ENCODE measurements around the gene DIS3L2. TPM values are rescaled to one million over a fixed set of nuclear protein-coding genes. Genes with fewer than 3 reads are reported as not detected.
A peak's percentile ranks its signal among the peaks of the same experiment; 100 is the strongest.

The DIS3L2 gene, protein sequence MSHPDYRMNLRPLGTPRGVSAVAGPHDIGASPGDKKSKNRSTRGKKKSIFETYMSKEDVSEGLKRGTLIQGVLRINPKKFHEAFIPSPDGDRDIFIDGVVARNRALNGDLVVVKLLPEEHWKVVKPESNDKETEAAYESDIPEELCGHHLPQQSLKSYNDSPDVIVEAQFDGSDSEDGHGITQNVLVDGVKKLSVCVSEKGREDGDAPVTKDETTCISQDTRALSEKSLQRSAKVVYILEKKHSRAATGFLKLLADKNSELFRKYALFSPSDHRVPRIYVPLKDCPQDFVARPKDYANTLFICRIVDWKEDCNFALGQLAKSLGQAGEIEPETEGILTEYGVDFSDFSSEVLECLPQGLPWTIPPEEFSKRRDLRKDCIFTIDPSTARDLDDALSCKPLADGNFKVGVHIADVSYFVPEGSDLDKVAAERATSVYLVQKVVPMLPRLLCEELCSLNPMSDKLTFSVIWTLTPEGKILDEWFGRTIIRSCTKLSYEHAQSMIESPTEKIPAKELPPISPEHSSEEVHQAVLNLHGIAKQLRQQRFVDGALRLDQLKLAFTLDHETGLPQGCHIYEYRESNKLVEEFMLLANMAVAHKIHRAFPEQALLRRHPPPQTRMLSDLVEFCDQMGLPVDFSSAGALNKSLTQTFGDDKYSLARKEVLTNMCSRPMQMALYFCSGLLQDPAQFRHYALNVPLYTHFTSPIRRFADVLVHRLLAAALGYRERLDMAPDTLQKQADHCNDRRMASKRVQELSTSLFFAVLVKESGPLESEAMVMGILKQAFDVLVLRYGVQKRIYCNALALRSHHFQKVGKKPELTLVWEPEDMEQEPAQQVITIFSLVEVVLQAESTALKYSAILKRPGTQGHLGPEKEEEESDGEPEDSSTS
- total RNA-seq (10 to 100 TPM; 55.5 to 67.2 TPM), total RNA-seq (41.0 to 67.9 reads per million in 2 donors)

DNA sequence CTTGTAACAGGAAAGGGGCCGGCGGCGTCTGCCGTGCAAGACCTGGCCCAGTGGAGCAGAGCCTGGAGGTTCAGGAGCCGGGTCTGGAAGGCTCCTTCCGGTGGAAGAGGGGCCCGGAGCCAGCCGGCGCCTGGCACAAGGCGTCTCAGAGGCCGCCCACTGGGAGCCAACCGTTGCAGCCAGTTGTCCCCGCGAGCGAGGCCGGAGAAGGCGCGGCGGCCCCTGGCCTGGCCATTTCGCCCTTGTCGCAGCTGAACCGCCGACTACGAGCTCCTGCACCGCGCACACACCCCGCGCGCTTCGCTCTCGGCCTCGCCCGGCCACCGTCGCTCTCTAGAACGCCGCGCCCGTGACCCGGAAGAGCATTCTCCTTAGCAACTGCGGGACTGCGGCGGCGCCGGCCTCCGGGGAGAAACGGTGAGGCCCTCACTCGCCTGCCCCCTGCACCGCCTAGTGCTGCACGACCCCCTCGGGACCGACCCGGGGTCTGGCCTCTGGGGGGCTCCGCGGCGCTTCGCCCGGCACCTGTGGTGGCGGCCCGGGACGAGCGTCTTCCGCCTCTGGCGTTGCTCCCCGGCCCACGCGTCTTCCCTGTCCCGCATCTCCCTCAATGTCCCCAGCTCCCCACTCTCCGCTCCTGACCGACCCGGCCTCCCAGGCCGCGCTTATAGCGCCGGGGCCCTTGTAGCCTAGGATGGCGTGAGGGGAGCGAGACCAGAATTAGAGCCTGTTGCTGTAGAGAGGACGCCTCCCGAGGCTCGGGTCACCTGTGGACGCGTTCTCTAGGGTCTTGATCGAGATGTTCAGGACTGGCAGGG is at the start of gene DIS3L2:
Gene DIS3L2, plus strand, starts transcription at position 365 of the 818 bp plus-strand sequence. CDS start 53,215 bp downstream, outside the sequence.
- Mint-ChIP-seq H3K36me3 (ENCODE audit: low read depth) (peaks cover 2% of the 10 kb centered on the region), H3K27ac (peak within 1 kb of the TSS; percentile 88), H3K4me3 (peak within 1 kb of the TSS; percentile 95), H3K27me3 (peaks cover 6% of the 10 kb centered on the region), H3K4me1 (peaks cover 33% of the 10 kb centered on the region)
- ATAC-seq (peak; percentile 95), DNase-seq (peak; percentile 61 to 66 (median 63))
- H3K9me3 ChIP-seq (ENCODE audit: control insufficient read depth, low read length, poor library complexity, severe bottlenecking): no peaks in the 10 kb centered on the region

DNA sequence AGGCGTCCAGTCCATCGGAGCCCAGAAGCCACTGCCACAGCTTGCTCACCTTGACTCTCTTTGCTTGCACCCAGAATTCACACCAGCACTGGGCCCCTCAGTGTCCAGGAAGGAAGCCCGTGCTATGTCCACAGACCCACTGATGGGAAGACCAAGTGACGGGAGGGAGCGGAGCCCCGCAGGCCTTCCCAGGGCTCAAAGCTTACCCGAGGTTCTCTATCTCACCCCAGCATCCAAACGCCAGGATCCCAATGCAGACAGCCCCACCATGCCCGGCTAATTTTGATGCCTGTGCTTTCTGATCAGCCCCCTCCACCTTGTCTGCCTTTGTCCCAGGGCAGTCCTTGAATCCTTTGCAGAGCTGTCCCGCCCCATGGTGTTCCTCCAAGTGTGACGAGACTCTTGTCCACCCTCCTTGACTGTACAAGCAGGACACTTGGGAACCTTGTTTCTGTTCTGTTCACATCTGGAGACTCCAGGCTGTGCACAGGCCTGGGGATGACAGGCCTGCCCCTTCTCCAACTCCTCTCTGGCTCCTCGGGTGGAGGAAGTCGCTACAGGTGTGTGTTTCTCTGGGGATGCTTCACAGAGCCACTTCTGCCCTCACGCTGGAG is 47.3 kb upstream of the DIS3L2 start:
- Mint-ChIP-seq H3K4me1 (peaks cover 9% of the 10 kb centered on the region), H3K27ac (no peak overlapping the region), H3K36me3 (ENCODE audit: low read depth) (peaks cover 3% of the 10 kb centered on the region), H3K4me3 (no peak overlapping the region), H3K27me3 (peaks cover 17% of the 10 kb centered on the region)
- ATAC-seq (no peak), DNase-seq (no peak)
- H3K9me3 ChIP-seq (ENCODE audit: control insufficient read depth, low read length, poor library complexity, severe bottlenecking): no peaks in the 10 kb centered on the region

DNA sequence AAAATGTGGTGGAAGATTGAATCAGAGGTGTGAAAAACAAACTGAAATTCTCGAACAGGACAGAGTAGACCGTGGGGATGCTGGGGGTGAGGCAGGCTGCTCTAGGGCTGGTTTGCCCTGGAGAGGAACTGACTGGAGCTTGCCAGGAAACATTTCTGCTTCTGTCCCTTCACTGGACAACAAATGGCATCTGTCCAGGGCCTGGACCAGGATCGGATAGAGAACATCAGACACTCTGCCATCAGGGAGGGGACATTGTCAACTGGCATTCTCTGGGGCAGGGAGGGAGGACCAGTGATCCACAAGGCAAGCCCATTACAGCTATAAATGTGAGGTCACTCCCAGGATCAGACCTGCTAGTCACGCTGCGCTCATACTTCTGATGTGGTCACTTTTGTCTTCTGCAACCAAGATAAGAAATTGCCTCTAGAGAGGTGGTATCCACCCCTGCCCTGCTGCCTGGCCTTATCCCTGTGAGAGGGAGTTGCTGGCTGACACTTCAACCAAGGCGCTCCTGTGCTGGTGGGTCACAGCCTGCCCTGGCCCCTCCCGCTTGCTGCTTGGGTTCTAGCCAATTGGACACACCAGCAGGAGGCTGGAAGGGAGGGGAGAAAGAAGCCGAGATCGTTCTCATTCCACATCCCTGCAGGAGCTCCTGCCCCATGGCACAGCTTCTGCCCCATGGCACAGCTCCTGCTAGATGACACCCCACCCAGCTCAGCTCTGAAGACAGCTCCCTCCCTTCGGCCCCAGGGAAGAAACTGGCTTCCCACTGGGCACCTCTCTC is 44.0 kb upstream of the DIS3L2 start:
- no peak for ATAC-seq
- peaks cover 3% of the 10 kb centered on the region for H3K4me1 Mint-ChIP-seq

DNA sequence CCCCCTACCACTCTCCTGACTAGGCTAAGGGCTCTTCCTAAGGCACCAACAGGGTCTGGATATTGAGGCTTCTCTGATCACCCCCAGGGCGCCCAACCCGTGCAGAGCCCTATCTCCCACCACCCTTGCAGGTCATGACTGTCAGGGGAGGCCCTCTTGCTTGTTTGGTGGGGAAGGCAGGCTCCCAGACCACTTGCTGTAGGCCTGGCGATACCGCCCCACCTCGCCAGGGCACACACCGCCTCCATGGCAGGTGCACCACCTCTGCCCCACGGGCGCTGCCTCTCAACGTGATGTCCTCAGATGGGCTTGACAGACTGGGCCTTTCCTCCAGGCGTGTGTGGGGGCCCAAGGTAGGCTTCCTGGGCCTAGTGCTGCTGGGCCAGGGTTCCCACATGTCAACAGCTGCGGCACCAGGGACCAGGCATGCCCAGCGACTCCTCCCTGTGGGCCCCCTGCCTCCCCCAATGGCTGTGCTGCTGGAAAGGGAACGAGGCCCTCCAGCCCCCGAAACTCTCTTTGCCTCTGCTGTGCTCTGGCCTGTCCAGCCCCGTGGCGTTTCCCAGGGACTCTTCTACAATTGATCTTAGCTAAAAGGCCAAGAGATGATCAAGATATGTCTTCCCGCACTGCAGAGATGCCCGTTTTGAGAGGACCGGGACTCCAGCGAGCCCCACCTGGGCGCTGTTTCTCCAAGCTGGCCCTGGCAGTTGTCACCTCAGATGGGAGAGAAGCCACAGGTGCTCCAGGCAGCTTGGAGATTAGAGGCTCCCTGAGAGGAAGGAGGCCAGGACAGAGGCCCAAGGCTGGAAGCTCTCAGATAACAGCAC is 42.8 kb upstream of the DIS3L2 start:
- Mint-ChIP-seq H3K27ac (no peak overlapping the region), H3K4me1 (peaks cover 3% of the 10 kb centered on the region), H3K27me3 (peaks cover 40% of the 10 kb centered on the region), H3K4me3 (no peak overlapping the region), H3K36me3 (ENCODE audit: low read depth) (peaks cover 3% of the 10 kb centered on the region)
- no peaks in the 10 kb centered on the region for H3K9me3 ChIP-seq (ENCODE audit: control insufficient read depth, low read length, poor library complexity, severe bottlenecking)
- no peak for DNase-seq
- no peak for ATAC-seq

More for the DNA sequence above, 44.0 kb upstream of the DIS3L2 start:
- Mint-ChIP-seq H3K27me3 (peaks cover 30% of the 10 kb centered on the region), H3K27ac (no peak overlapping the region), H3K4me3 (no peak overlapping the region), H3K36me3 (ENCODE audit: low read depth) (peaks cover 3% of the 10 kb centered on the region)
- H3K9me3 ChIP-seq (ENCODE audit: control insufficient read depth, low read length, poor library complexity, severe bottlenecking): no peaks in the 10 kb centered on the region
- no peak for DNase-seq

DNA sequence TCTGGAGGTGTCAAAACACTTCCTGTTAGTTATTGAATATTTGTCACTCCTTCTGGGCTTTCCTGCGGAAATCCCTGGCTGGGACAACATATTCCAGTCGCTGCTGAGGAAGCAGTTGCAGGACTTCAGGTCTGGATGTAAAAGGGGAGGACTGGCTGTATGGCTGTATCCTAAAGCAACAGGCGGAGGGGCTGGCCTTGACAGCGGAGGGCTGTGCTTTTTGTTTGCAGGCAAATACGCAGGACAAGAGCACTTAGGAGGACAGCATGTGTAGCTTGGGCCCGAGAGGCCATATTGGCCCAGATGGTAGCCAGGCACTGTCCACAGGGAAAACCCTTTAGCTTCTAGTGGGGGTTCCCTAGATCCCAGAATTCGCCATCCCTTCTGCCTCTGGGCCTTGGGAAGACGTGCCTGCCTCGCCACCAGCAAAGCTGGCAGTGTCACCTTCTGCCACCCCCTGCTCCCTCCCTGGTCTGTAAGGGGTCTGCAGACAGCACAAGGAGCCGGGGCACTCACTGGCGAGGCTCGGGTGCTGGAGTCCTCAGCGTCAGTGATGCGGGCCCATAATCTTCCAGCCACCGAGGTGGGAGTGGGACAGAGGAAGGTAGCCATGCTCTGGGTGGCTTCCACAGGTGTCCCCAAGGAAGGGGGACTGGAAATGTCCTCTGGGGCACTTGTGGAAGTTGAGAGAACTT is 42.0 kb upstream of the DIS3L2 start:
- H3K27me3 Mint-ChIP-seq: peaks cover 47% of the 10 kb centered on the region
- H3K4me3 Mint-ChIP-seq: no peak overlapping the region

DNA sequence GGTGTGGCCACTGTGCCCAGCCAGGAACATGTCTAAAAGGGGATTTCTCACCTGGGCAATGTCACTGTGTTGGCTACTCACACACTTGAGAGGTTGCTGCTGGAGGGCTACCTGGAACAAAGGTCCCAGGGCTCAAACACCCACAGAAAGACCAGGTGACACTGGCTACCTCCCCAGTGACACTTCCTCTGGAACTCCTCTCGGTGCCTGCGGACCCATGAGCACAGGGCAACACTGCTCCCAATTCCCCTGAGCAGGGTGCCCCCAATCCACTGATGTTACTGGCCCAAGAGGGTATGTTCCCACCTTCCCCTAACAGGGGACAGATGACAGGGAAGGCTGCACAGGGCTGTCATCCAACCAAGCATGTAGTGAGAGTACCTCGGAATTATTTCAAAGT is 41.1 kb upstream of the DIS3L2 start:
- peaks cover 5% of the 10 kb centered on the region for H3K4me1 Mint-ChIP-seq
- DNase-seq (no peak), ATAC-seq (no peak)
- H3K27ac Mint-ChIP-seq: no peak overlapping the region
- no peaks in the 10 kb centered on the region for H3K9me3 ChIP-seq (ENCODE audit: control insufficient read depth, low read length, poor library complexity, severe bottlenecking)
- no peak overlapping the region for H3K4me3 Mint-ChIP-seq
- peaks cover 52% of the 10 kb centered on the region for H3K27me3 Mint-ChIP-seq
- H3K36me3 Mint-ChIP-seq (ENCODE audit: low read depth): peaks cover 6% of the 10 kb centered on the region

More for the DNA sequence above, 42.0 kb upstream of the DIS3L2 start:
- no peak overlapping the region for H3K27ac Mint-ChIP-seq
- no peak for DNase-seq
- peaks cover 3% of the 10 kb centered on the region for H3K4me1 Mint-ChIP-seq
- no peaks in the 10 kb centered on the region for H3K9me3 ChIP-seq (ENCODE audit: control insufficient read depth, low read length, poor library complexity, severe bottlenecking)
- ATAC-seq: no peak
- H3K36me3 Mint-ChIP-seq (ENCODE audit: low read depth): peaks cover 6% of the 10 kb centered on the region

DNA sequence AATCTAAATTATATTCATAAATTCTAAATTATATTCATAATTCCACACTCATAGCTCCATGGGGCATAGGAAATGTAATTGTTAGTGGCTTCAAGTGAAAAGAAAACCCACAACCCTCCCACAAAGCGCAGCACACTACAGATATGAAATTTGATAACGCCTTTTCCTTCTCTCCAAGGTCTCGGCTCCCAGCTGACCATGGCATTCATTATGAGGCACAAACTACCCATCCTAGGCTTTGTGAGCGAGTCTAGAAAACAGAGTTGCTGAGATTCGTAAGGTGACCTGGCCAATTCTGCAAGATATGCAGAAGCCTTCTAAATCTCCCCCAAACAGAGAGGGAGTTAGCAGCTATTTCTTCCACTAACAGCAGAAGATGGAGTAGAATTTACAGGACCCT is 40.7 kb upstream of the DIS3L2 start:
- Mint-ChIP-seq H3K36me3 (ENCODE audit: low read depth) (peaks cover 6% of the 10 kb centered on the region), H3K27ac (no peak overlapping the region), H3K27me3 (peaks cover 52% of the 10 kb centered on the region), H3K4me1 (peaks cover 5% of the 10 kb centered on the region), H3K4me3 (no peak overlapping the region)
- no peak for ATAC-seq
- H3K9me3 ChIP-seq (ENCODE audit: control insufficient read depth, low read length, poor library complexity, severe bottlenecking): no peaks in the 10 kb centered on the region
- DNase-seq: no peak

DNA sequence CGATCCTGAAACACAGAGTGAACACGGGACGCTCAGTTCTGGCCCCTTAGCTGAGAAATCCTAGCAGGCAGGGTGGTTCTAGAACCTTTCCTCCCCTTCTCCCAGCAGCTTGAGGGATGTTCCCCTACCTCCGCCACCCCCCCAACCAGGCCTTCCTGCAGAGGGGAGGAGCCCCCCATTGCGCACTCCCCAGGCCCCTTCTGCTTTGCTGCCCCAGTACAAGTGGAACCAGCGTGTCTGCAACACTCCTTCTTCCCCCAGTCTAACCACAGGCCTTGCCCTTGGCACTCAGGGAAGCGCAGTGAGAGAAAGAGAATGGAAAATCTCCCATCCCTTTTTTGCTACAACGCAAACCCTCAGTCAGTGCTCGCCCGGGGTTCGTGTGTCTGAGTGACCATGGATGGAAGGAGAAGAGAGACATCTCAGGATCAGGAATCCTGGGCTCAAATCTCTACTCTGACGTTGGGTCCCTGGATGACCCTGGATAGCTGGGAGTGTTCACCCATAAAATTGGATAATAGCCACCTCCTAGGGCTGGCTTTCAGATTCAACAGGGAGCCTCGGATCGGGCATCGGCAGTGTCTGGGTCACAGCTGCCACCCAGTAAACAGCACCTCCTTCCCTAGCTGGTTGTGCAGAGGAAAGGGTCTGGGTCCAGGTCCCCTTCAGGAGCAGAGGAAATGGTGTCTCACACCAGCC is 39.1 kb upstream of the DIS3L2 start:
- Mint-ChIP-seq H3K36me3 (ENCODE audit: low read depth) (peaks cover 3% of the 10 kb centered on the region), H3K27me3 (peaks cover 52% of the 10 kb centered on the region), H3K4me1 (peaks cover 9% of the 10 kb centered on the region), H3K27ac (no peak overlapping the region), H3K4me3 (no peak overlapping the region)
- ATAC-seq (no peak), DNase-seq (no peak)
- no peaks in the 10 kb centered on the region for H3K9me3 ChIP-seq (ENCODE audit: control insufficient read depth, low read length, poor library complexity, severe bottlenecking)

DNA sequence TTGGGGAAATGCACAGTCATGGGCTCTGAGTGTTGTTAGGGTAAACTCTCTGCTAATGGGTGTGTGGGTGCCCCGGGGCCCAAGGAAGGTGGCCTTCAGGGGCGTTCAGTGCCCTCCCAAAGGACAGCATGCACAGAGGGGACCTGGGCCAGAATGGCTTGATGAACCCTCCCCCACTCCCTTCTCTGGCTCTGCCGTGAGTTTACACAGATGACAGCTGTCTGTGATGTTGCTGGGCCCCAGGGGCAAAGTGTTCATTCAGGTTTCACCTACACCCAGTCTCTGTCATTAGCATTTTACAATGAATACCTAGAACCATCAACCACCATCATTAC is 38.5 kb upstream of the DIS3L2 start:
- Mint-ChIP-seq H3K27ac (no peak overlapping the region), H3K4me3 (no peak overlapping the region), H3K36me3 (ENCODE audit: low read depth) (peaks cover 3% of the 10 kb centered on the region), H3K27me3 (peaks cover 57% of the 10 kb centered on the region), H3K4me1 (peaks cover 9% of the 10 kb centered on the region)
- ATAC-seq (no peak), DNase-seq (no peak)
- no peaks in the 10 kb centered on the region for H3K9me3 ChIP-seq (ENCODE audit: control insufficient read depth, low read length, poor library complexity, severe bottlenecking)

DNA sequence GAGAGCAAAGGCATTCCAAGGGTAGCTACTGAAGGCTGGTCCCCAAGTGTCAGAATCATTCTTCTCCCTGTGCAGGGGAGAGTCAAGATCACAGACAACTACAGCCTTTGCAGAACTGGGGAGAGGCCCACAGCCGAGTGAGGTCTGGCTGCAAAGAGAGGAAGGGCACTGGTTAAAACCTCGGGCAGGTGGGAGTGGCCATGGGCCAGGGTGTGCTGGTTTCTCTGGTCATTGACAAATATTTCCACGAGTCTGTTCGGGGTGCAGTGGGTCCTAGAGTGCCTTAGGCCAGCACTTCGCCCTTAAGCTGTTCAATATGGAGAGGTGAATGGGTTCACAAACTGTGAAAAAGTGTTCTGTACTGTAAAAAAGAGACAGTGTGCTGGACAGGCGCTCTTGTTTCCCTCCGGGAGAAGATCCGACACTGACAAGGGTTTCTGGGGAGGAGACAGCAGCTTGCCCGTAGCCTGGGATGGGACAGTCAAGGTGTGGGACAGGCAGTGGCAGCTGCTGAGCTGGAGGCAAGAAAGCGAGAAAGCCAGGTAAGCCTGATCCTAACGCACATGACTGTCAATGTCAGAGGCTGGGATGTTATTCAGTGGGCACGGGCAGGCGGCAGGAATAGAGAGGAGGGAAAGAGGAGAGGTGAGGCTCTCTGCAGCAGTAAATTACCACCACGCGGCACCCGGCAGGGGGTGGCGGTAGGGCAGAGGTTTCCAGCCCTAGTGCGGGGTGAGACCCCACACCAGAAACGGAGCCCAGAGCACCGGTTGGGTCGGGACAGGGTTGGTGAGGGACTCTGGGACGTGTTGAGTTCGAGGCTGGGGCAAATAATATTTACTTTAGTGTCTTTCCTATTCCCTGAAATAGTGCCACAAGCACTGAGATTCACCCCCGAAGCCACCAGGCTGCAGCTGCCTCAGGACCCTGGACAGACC is 37.3 kb upstream of the DIS3L2 start:
- peaks cover 3% of the 10 kb centered on the region for H3K36me3 Mint-ChIP-seq (ENCODE audit: low read depth)
- H3K4me1 Mint-ChIP-seq: peaks cover 11% of the 10 kb centered on the region
- H3K4me3 Mint-ChIP-seq: peak overlapping the region; percentile 62
- ATAC-seq: no peak
- H3K9me3 ChIP-seq (ENCODE audit: control insufficient read depth, low read length, poor library complexity, severe bottlenecking): no peaks in the 10 kb centered on the region
- no peak for DNase-seq
- peaks cover 63% of the 10 kb centered on the region for H3K27me3 Mint-ChIP-seq
- H3K27ac Mint-ChIP-seq: no peak overlapping the region

Data from T-helper 17 cell (primary cell).